ENCODE data around the gene PTF1A. TPM values are rescaled to one million over a fixed set of nuclear protein-coding genes. Genes with fewer than 3 reads are reported as not detected.

Gene PTF1A
- total and polyA plus RNA-seq, 9 of the 15 experiments (the other 6 are each of a cell fraction or from before 2014, with no cell fraction given) = not detected

- peaks cover 16 to 49% of the 10 kb centered on the region in 2 experiments; a peak in 3 of 5 replicates for H3K27me3 ChIP-seq (ENCODE audit: control insufficient read depth in 2 of 2, insufficient read depth in 2 of 2, low read length in 2 of 2)
Observed at GRCh38 chr10:23198610-23198939, 6.5 kb downstream of the PTF1A start.

GRCh38 chr10:23198940-23199767, 7.0 kb downstream of the PTF1A start:
- Histone ChIP-seq H3K4me3 (no peak overlapping the region), H3K4me1 (replicated peaks in 1 of 2; ENCODE audit: control insufficient read depth in 2 of 2, insufficient read depth in 2 of 2, low read length in 2 of 2) (peaks cover 0 to 16% of the 10 kb centered on the region in 2 experiments; a peak in 1 of 5 replicates), H2AFZ (ENCODE audit: low read depth, low read length) (no peak overlapping the region), H3K27ac (ENCODE audit: extremely low read depth, low read depth, low read length) (no peak overlapping the region), H3K4me2 (ENCODE audit: insufficient read depth, low read length) (no peak overlapping the region), H3K79me2 (ENCODE audit: control insufficient read depth, insufficient read depth, low read length) (no peaks in the 10 kb centered on the region), H3K36me3 (ENCODE audit: control insufficient read depth, insufficient read depth, low read length) (no peaks in the 10 kb centered on the region), H4K20me1 (replicated peaks; ENCODE audit: control insufficient read depth, insufficient read depth, low read length) (no peaks in the 10 kb centered on the region), H3K9ac (ENCODE audit: insufficient read depth in 1 of 2, low read depth in 2 of 2, low read length in 2 of 2) (no peak overlapping the region), H3K27me3 (ENCODE audit: control insufficient read depth in 2 of 2, insufficient read depth in 2 of 2, low read length in 2 of 2) (peaks cover 16 to 55% of the 10 kb centered on the region in 2 experiments; a peak in 3 of 5 replicates), H3K9me3 (replicated peaks; ENCODE audit: control insufficient read depth, insufficient read depth, low read depth, low read length) (no peaks in the 10 kb centered on the region), H3K9me1 (ENCODE audit: control insufficient read depth, insufficient read depth, low read length) (no peaks in the 10 kb centered on the region)
- no peak for FAIRE-seq
- intact Hi-C loops (cut with micrococcal nuclease) = no loop called here
- TF ChIP-seq RNF2 (IDR thresholded peaks at IDR 0.05) (no peak), HDAC6 (IDR thresholded peaks at IDR 0.05; ENCODE audit: low read depth, low read length) (0 out of 2 replicates have a peak, but pooled peaks have one; percentile 60), NRF1 (conservative IDR thresholded peaks at IDR 0.05 in 1 of 2, IDR thresholded peaks at IDR 0.05 in 1 of 2) (peak; percentile 75 to 76)
- ChIA-PET CTCF (ENCODE audit: low intra/inter-chr PET ratio) (no interaction called here), POLR2A (no interaction called here)
- DNase-seq (ENCODE audit: extremely low read depth in 1 of 4, low spot score in 3 of 4) = no peak
- ATAC-seq = no peak; the same call in 2 of the 3 replicates
- in situ Hi-C loops (cut with MboI) = no loop called here
- BruUV-seq (replicated peaks) = no TSS peak
- WGBS (ENCODE audit: insufficient coverage, low coverage, missing lambda C conversion rate) = 12% methylated on average over 44 of the region's 60 CpGs

More at GRCh38 chr10:23198610-23198939, 6.5 kb downstream of the PTF1A start:
- Histone ChIP-seq H3K9ac (ENCODE audit: insufficient read depth in 1 of 2, low read depth in 2 of 2, low read length in 2 of 2) (no peak overlapping the region), H3K4me2 (ENCODE audit: insufficient read depth, low read length) (no peak overlapping the region), H3K9me3 (replicated peaks; ENCODE audit: control insufficient read depth, insufficient read depth, low read depth, low read length) (no peaks in the 10 kb centered on the region), H3K9me1 (ENCODE audit: control insufficient read depth, insufficient read depth, low read length) (no peaks in the 10 kb centered on the region), H3K36me3 (ENCODE audit: control insufficient read depth, insufficient read depth, low read length) (no peaks in the 10 kb centered on the region), H2AFZ (ENCODE audit: low read depth, low read length) (no peak overlapping the region), H3K27ac (ENCODE audit: extremely low read depth, low read depth, low read length) (no peak overlapping the region), H4K20me1 (replicated peaks; ENCODE audit: control insufficient read depth, insufficient read depth, low read length) (no peaks in the 10 kb centered on the region), H3K4me3 (no peak overlapping the region), H3K4me1 (replicated peaks in 1 of 2; ENCODE audit: control insufficient read depth in 2 of 2, insufficient read depth in 2 of 2, low read length in 2 of 2) (peaks cover 0 to 16% of the 10 kb centered on the region in 2 experiments; a peak in 1 of 5 replicates), H3K79me2 (ENCODE audit: control insufficient read depth, insufficient read depth, low read length) (no peaks in the 10 kb centered on the region)
- in situ Hi-C loops (cut with MboI) (no loop called here), intact Hi-C loops (cut with micrococcal nuclease) (no loop called here)
- WGBS (ENCODE audit: insufficient coverage, low coverage, missing lambda C conversion rate) = 18% methylated on average over 13 of the region's 13 CpGs
- no TSS peak for BruUV-seq (replicated peaks)
- DNase-seq (ENCODE audit: extremely low read depth in 1 of 4, low spot score in 3 of 4) = no peak
- ChIA-PET POLR2A (no interaction called here), CTCF (ENCODE audit: low intra/inter-chr PET ratio) (no interaction called here)
- no peak for TF ChIP-seq ATF7 (IDR thresholded peaks at IDR 0.05)
- no peak for TF ChIP-seq SMAD2 (IDR thresholded peaks at IDR 0.05; ENCODE audit: low read depth, low read length)
- TF ChIP-seq RAD21 (CRISPR knock-in tag; conservative IDR thresholded peaks at IDR 0.05 in 1 of 2, IDR thresholded peaks at IDR 0.05 in 1 of 2) = no peak
- no peak for ATAC-seq
- no peak for FAIRE-seq
